Sigmoid colon (tissue), 4 donors: ENCODE data around the gene PALM3.

Experiments
- EP300 ChIP-seq, 4 donors: sonication (generic); formaldehyde crosslinking; IDR thresholded peaks; one replicate each; pipeline ENCODE4 v1.6.1; 2017; ENCODE audit warnings: antibody characterized with exemption in 4 of 4
- POLR2A ChIP-seq, 2 donors: fragments of 450-650 bp; IDR thresholded peaks; one replicate each; pipeline ENCODE4 v1.6.1; 2016; ENCODE audit warnings: antibody characterized with exemption in 2 of 2, mild to moderate bottlenecking in 2 of 2, moderate library complexity in 2 of 2
- POLR2AphosphoS5 ChIP-seq, 4 donors: sonication (generic); formaldehyde crosslinking; IDR thresholded peaks; one replicate each; pipeline ENCODE4 v1.6.1; 2017; ENCODE audit warnings: antibody characterized with exemption in 4 of 4
- TF ChIP-seq, protein P1 (sequence below), 4 experiments: fragments of 450-650 bp in 3 of 4; fragments of 200-600 bp in 1 of 4; IDR thresholded peaks; one replicate each; pipeline ENCODE4 v1.5.1; 2016 to 2019; ENCODE audit warnings: antibody characterized with exemption in 4 of 4, mild to moderate bottlenecking in 3 of 4, moderate library complexity in 2 of 4

DNA sequence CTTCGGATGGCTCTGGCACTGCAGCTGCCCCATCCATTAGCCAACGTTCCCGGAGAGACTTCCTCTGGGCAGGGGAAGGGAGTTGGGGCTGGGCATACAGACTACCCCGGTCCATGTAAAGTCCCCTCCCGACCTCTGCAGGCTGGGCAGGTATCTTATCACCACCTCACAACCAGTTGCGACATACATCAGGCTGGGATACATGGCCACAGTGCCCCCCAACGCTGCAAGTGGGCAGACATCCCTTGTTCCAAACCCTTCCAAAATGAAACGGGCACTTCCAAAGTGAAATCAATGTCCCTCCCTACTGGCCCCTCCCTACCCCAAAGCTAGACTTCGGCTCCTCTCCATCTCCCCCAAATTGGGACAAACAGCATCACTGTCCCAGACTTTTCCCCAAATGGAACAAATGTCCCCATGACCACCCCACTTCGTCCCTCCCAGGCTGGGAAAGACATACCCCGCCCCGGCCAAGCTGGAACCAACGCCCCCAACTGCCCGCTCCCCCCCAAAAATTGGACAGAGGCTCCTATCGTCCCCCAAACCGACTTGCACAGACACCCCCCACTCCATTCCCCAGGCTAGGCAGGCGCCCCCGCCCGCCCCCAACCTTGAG, 5.0 kb downstream of the PALM3 start:
- TF ChIP-seq POLR2A (IDR thresholded peaks at IDR 0.05) (no peak), POLR2AphosphoS5 (IDR thresholded peaks at IDR 0.05) (no peak), EP300 (IDR thresholded peaks at IDR 0.05) (no peak)
- TF ChIP-seq, protein P1, sequence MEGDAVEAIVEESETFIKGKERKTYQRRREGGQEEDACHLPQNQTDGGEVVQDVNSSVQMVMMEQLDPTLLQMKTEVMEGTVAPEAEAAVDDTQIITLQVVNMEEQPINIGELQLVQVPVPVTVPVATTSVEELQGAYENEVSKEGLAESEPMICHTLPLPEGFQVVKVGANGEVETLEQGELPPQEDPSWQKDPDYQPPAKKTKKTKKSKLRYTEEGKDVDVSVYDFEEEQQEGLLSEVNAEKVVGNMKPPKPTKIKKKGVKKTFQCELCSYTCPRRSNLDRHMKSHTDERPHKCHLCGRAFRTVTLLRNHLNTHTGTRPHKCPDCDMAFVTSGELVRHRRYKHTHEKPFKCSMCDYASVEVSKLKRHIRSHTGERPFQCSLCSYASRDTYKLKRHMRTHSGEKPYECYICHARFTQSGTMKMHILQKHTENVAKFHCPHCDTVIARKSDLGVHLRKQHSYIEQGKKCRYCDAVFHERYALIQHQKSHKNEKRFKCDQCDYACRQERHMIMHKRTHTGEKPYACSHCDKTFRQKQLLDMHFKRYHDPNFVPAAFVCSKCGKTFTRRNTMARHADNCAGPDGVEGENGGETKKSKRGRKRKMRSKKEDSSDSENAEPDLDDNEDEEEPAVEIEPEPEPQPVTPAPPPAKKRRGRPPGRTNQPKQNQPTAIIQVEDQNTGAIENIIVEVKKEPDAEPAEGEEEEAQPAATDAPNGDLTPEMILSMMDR (IDR thresholded peaks at IDR 0.05): no peak
